B cell (primary cell): ENCODE results near the gene IL20RA. TPM values are rescaled to one million over a fixed set of nuclear protein-coding genes. Genes with fewer than 3 reads are reported as not detected.

Experiments used
- ATAC-seq: fragments of 200-7000 bp; cut with Tn5 transposase; one replicate; pipeline ENCODE4 v1.10.0; 2021; ENCODE audit warnings: low read depth, mild to moderate bottlenecking, moderate number of reproducible peaks, moderate library complexity
- CTCF ChIA-PET: fragments of 350-600 bp; sonication (Branson Sonifier 250); formaldehyde crosslinking; loops from one replicate; lab custom pipeline; 2021; ENCODE audit warnings: antibody characterized with exemption, inconsistent platforms; lab: Charles Lee
- POLR2A ChIA-PET: fragments of 350-600 bp; sonication (Branson Sonifier 250); formaldehyde crosslinking; loops from one replicate; lab custom pipeline; 2021; ENCODE audit warnings: antibody characterized with exemption; lab: Charles Lee
- DNase-seq: peaks from one replicate; pipeline ENCODE4 v3.0.0; 2013
- H2AFZ ChIP-seq: 2 replicates; pipeline ENCODE4 v1.6.1; 2012; ENCODE audit warnings: mild to moderate bottlenecking, low read depth, low read length; ENCODE audit not compliant: insufficient read depth, poor library complexity, severe bottlenecking
- H3K27ac ChIP-seq, 2 donors: 1 replicate in 1 of 2; 2 replicates in 1 of 2; pipeline ENCODE4 v1.5.1; 2012 to 2013; ENCODE audit warnings: low read length in 2 of 2, mild to moderate bottlenecking in 2 of 2, moderate library complexity in 1 of 2
- H3K27me3 ChIP-seq, 4 experiments: fragments of 200-600 bp in 1 of 4; sonication (generic) in 1 of 4; replicated peaks in 1 of 4; 1 replicate in 2 of 4; 2 replicates in 2 of 4; pipeline versions ENCODE4 v1.6.1 to v1.7.0; 2013 to 2016; ENCODE audit warnings: low read length in 3 of 4, mild to moderate bottlenecking in 2 of 4, mixed read lengths in 1 of 4, moderate library complexity in 1 of 4; ENCODE audit not compliant: insufficient read depth in 4 of 4, control insufficient read depth in 3 of 4; ENCODE audit errors: control extremely low read depth in 1 of 4
- H3K36me3 ChIP-seq, 2 experiments: replicated peaks in 1 of 2; 1 replicate in 1 of 2; 2 replicates in 1 of 2; pipeline versions ENCODE4 v1.6.1 to v1.7.1; 2013; ENCODE audit warnings: low read length in 1 of 2; ENCODE audit not compliant: insufficient read depth in 2 of 2, control insufficient read depth in 1 of 2; ENCODE audit errors: control extremely low read depth in 1 of 2, extremely low read depth in 1 of 2
- H3K4me1 ChIP-seq, 2 donors: fragments of 200-600 bp in 1 of 2; sonication (generic) in 1 of 2; 1 replicate in 1 of 2; 2 replicates in 1 of 2; pipeline versions ENCODE4 v1.5.1 to v1.6.1; 2013 to 2017; ENCODE audit warnings: low read length in 2 of 2; ENCODE audit not compliant: control insufficient read depth in 2 of 2, insufficient read depth in 2 of 2
- H3K4me2 ChIP-seq: replicated peaks from 2 replicates; pipeline ENCODE3; 2012; ENCODE audit warnings: mild to moderate bottlenecking, low read depth, low read length; ENCODE audit not compliant: poor library complexity, severe bottlenecking
- H3K4me3 ChIP-seq, 5 experiments: fragments of 200-600 bp in 1 of 5; sonication (generic) in 1 of 5; 1 replicate in 3 of 5; 2 replicates in 2 of 5; pipeline versions ENCODE4 v1.5.1 to v1.7.0; 2011 to 2016; ENCODE audit warnings: low read length in 4 of 5, mild to moderate bottlenecking in 4 of 5, low read depth in 2 of 5, control low read depth in 1 of 5, moderate library complexity in 1 of 5; ENCODE audit not compliant: insufficient read depth in 1 of 5; ENCODE audit errors: control extremely low read depth in 1 of 5, extremely low read depth in 1 of 5
- H3K79me2 ChIP-seq: fragments of 200-600 bp; sonication (generic); one replicate; pipeline ENCODE4 v1.6.0; 2016; ENCODE audit warnings: low read length; ENCODE audit not compliant: control insufficient read depth, insufficient read depth
- H3K9ac ChIP-seq: fragments of 200-600 bp; sonication (generic); 2 replicates; pipeline ENCODE4 v1.6.1; 2017; ENCODE audit warnings: mild to moderate bottlenecking, low read length, moderate library complexity
- H3K9me3 ChIP-seq, 3 donors: one replicate each; pipeline versions ENCODE4 v1.6.1 to v1.7.1; 2013; ENCODE audit warnings: low read length in 2 of 3; ENCODE audit not compliant: control insufficient read depth in 2 of 3, insufficient read depth in 1 of 3; ENCODE audit errors: control extremely low read depth in 1 of 3
- H4K20me1 ChIP-seq: 2 replicates; pipeline ENCODE4 v1.6.0; 2012; ENCODE audit warnings: mild to moderate bottlenecking, low read length; ENCODE audit not compliant: insufficient read depth, control insufficient read depth, poor library complexity, severe bottlenecking
- H3K27ac Mint-ChIP-seq: one replicate; pipeline ENCODE4 v1.8.0; 2021; ENCODE audit warnings: mixed read lengths
- H3K27me3 Mint-ChIP-seq: one replicate; pipeline ENCODE4 v1.8.0; 2021; ENCODE audit warnings: mixed read lengths
- H3K4me1 Mint-ChIP-seq: one replicate; pipeline ENCODE4 v1.8.0; 2021; ENCODE audit warnings: mixed read lengths
- H3K4me3 Mint-ChIP-seq: one replicate; pipeline ENCODE4 v1.8.0; 2021; ENCODE audit warnings: mixed read lengths
- H3K9me3 Mint-ChIP-seq: one replicate; pipeline ENCODE4 v1.8.0; 2022; ENCODE audit warnings: mixed read lengths; ENCODE audit not compliant: insufficient read depth
- CTCF ChIP-seq: fragments of 200-600 bp; IDR thresholded peaks from one replicate; pipeline ENCODE4 v1.8.0; 2022; ENCODE audit warnings: antibody characterized with exemption, mild to moderate bottlenecking
- EZH2 ChIP-seq: IDR thresholded peaks from 2 replicates; pipeline ENCODE4 v1.6.1; 2012; ENCODE audit warnings: borderline replicate concordance, low read depth, mild to moderate bottlenecking, moderate library complexity, low read length; ENCODE audit not compliant: insufficient read depth, poor library complexity, severe bottlenecking
- WGBS: methylation state at CpG from one replicate; pipeline ENCODE4 v1.1.5; 2013; ENCODE audit warnings: missing lambda C conversion rate; ENCODE audit not compliant: insufficient coverage; 5-methylcytosine and 5-hydroxymethylcytosine counted together
- intact Hi-C: fragments of 100-400 bp; cut with micrococcal nuclease; formaldehyde crosslinking; loops from one replicate; pipeline ENCODE4 v1.10.0; 2022
- polyA plus RNA-seq: library from polyadenylated mRNA; depleted of rRNA; stranded (reverse); fragments of >200 nt; gene quantifications from 2 replicates; pipeline ENCODE4 v1.2.3, GENCODE V29; 2012
- total RNA-seq, 2 donors: library from RNA; stranded (reverse); fragments of 120-200 nt in 1 of 2; gene quantifications; 1 replicate in 1 of 2; 2 replicates in 1 of 2; pipeline versions ENCODE4 v1.2.3 to v1.2.4, GENCODE V29; 2013 to 2022

The IL20RA gene
- total and polyA plus RNA-seq, 2 donors (not counting 1 experiment from before 2014, with no cell fraction given) = not detected

- Histone ChIP-seq H3K9me3 (no peaks in the 10 kb centered on the region), H4K20me1 (no peaks in the 10 kb centered on the region), H3K4me2 (no peak overlapping the region), H3K27me3 (peaks cover 0 to 7% (median 4%) of the 10 kb centered on the region in 4 experiments), H3K4me3 (no peak overlapping the region), H2AFZ (no peak overlapping the region), H3K36me3 (no peaks in the 10 kb centered on the region), H3K27ac (no peak overlapping the region), H3K4me1 (no peaks in the 10 kb centered on the region), H3K9ac (no peak overlapping the region), H3K79me2 (no peaks in the 10 kb centered on the region)
- no peak overlapping the region for H3K4me3 Mint-ChIP-seq
- peaks cover 52% of the 10 kb centered on the region for H3K27me3 Mint-ChIP-seq
- no CpG with 5 or more reads among the region's 3 CpGs for WGBS
- intact Hi-C loops = no loop called here
- TF ChIP-seq CTCF = no peak
- TF ChIP-seq EZH2 = no peak
- CTCF ChIA-PET = no interaction called here
- H3K9me3 Mint-ChIP-seq = no peaks in the 10 kb centered on the region
- no peaks in the 10 kb centered on the region for H3K4me1 Mint-ChIP-seq
- ATAC-seq = no peak
- no peak overlapping the region for H3K27ac Mint-ChIP-seq
- POLR2A ChIA-PET = no interaction called here
- DNase-seq = no peak
These were observed 43.9 kb downstream of the IL20RA start for GRCh38 chr6:137000825-137001224.

GRCh38 chr6:136995521-136995920 is 49.2 kb downstream of the IL20RA start:
- CTCF ChIA-PET = no interaction called here
- H4K20me1 ChIP-seq = no peaks in the 10 kb centered on the region
- Mint-ChIP-seq H3K4me1 (peaks cover 2% of the 10 kb centered on the region), H3K27me3 (peaks cover 45% of the 10 kb centered on the region), H3K9me3 (no peaks in the 10 kb centered on the region), H3K27ac (no peak overlapping the region), H3K4me3 (no peak overlapping the region)
- intact Hi-C loops = no loop called here
- H3K4me3 ChIP-seq = no peak overlapping the region
- no peaks in the 10 kb centered on the region for H3K36me3 ChIP-seq
- H2AFZ ChIP-seq = no peak overlapping the region
- no peak overlapping the region for H3K9ac ChIP-seq
- H3K79me2 ChIP-seq = no peaks in the 10 kb centered on the region
- H3K9me3 ChIP-seq = no peaks in the 10 kb centered on the region
- H3K27me3 ChIP-seq = peaks cover 0 to 18% (median 11%) of the 10 kb centered on the region in 4 experiments
- TF ChIP-seq EZH2 (no peak), CTCF (no peak)
- POLR2A ChIA-PET = no interaction called here
- DNase-seq (no peak), ATAC-seq (no peak)
- H3K27ac ChIP-seq = no peak overlapping the region
- H3K4me1 ChIP-seq = no peaks in the 10 kb centered on the region
- H3K4me2 ChIP-seq = no peak overlapping the region
